Stimulated activated naive CD8-positive, alpha-beta T cell treated with anti-CD3 and anti-CD28 coated beads, Interleukin-15, Interleukin-2, amounts not matched to agents 100 ng/mL and 50 ng/mL, for 24 hours (primary cell): ENCODE measurements around the gene GNAQ.
A peak's percentile ranks its signal among the peaks of the same experiment; 100 is the strongest.

Experiments used
- H3K27ac Mint-ChIP-seq: one replicate; pipeline ENCODE4 v1.8.0; 2021; ENCODE audit warnings: mild to moderate bottlenecking, mixed read lengths
- H3K27me3 Mint-ChIP-seq: one replicate; pipeline ENCODE4 v1.8.0; 2021; ENCODE audit warnings: mixed read lengths
- H3K36me3 Mint-ChIP-seq: one replicate; pipeline ENCODE4 v1.8.0; 2021; ENCODE audit warnings: low read depth, mixed read lengths
- H3K4me1 Mint-ChIP-seq: one replicate; pipeline ENCODE4 v1.8.0; 2021; ENCODE audit warnings: low read depth, mixed read lengths
- H3K4me3 Mint-ChIP-seq: one replicate; pipeline ENCODE4 v1.8.0; 2021; ENCODE audit warnings: mild to moderate bottlenecking, mixed read lengths
- H3K9me3 Mint-ChIP-seq: one replicate; pipeline ENCODE4 v1.8.0; 2021; ENCODE audit warnings: mixed read lengths

The GNAQ gene

GRCh38 chr9:77827104-77827784 is 204.4 kb downstream of the GNAQ start:
- Mint-ChIP-seq H3K36me3 (no peaks in the 10 kb centered on the region), H3K9me3 (no peaks in the 10 kb centered on the region), H3K27ac (no peak overlapping the region), H3K27me3 (no peaks in the 10 kb centered on the region), H3K4me1 (peaks cover 52% of the 10 kb centered on the region), H3K4me3 (peak overlapping the region; percentile 27)

GRCh38 chr9:77826621-77827020 is 205.0 kb downstream of the GNAQ start:
- Mint-ChIP-seq H3K36me3 (no peaks in the 10 kb centered on the region), H3K4me3 (no peak overlapping the region), H3K27me3 (no peaks in the 10 kb centered on the region), H3K4me1 (peaks cover 46% of the 10 kb centered on the region), H3K9me3 (no peaks in the 10 kb centered on the region), H3K27ac (no peak overlapping the region)

GRCh38 chr9:77826116-77826515 is 205.5 kb downstream of the GNAQ start:
- Mint-ChIP-seq H3K27ac (no peak overlapping the region), H3K9me3 (no peaks in the 10 kb centered on the region), H3K27me3 (no peaks in the 10 kb centered on the region), H3K4me3 (no peak overlapping the region), H3K36me3 (no peaks in the 10 kb centered on the region), H3K4me1 (peaks cover 41% of the 10 kb centered on the region)

GRCh38 chr9:77825361-77825760 is 206.2 kb downstream of the GNAQ start:
- no peaks in the 10 kb centered on the region for H3K27me3 Mint-ChIP-seq
- H3K4me1 Mint-ChIP-seq: peaks cover 36% of the 10 kb centered on the region
- no peaks in the 10 kb centered on the region for H3K9me3 Mint-ChIP-seq
- no peak overlapping the region for H3K27ac Mint-ChIP-seq
- no peak overlapping the region for H3K4me3 Mint-ChIP-seq
- no peaks in the 10 kb centered on the region for H3K36me3 Mint-ChIP-seq

- no peak overlapping the region for H3K4me3 Mint-ChIP-seq
- H3K9me3 Mint-ChIP-seq: no peaks in the 10 kb centered on the region
- H3K36me3 Mint-ChIP-seq: no peaks in the 10 kb centered on the region
- no peak overlapping the region for H3K27ac Mint-ChIP-seq
- peaks cover 12% of the 10 kb centered on the region for H3K4me1 Mint-ChIP-seq
- H3K27me3 Mint-ChIP-seq: no peaks in the 10 kb centered on the region
Observed at GRCh38 chr9:77820293-77820954, 211.2 kb downstream of the GNAQ start.

GRCh38 chr9:77819657-77820056 is 212.0 kb downstream of the GNAQ start:
- Mint-ChIP-seq H3K4me1 (peaks cover 12% of the 10 kb centered on the region), H3K9me3 (no peaks in the 10 kb centered on the region), H3K27me3 (no peaks in the 10 kb centered on the region), H3K27ac (no peak overlapping the region), H3K4me3 (no peak overlapping the region), H3K36me3 (no peaks in the 10 kb centered on the region)

- Mint-ChIP-seq H3K36me3 (peaks cover 7% of the 10 kb centered on the region), H3K4me3 (no peak overlapping the region), H3K9me3 (no peaks in the 10 kb centered on the region), H3K4me1 (peaks cover 12% of the 10 kb centered on the region), H3K27ac (no peak overlapping the region), H3K27me3 (no peaks in the 10 kb centered on the region)
Observed at GRCh38 chr9:77817590-77818311, 213.9 kb downstream of the GNAQ start.

- Mint-ChIP-seq H3K27ac (no peak overlapping the region), H3K27me3 (no peaks in the 10 kb centered on the region), H3K4me1 (peaks cover 12% of the 10 kb centered on the region), H3K4me3 (no peak overlapping the region), H3K36me3 (peaks cover 7% of the 10 kb centered on the region), H3K9me3 (no peaks in the 10 kb centered on the region)
Observed at GRCh38 chr9:77816641-77817341, 214.8 kb downstream of the GNAQ start.

- Mint-ChIP-seq H3K9me3 (no peaks in the 10 kb centered on the region), H3K4me3 (no peak overlapping the region), H3K4me1 (peaks cover 8% of the 10 kb centered on the region), H3K27ac (no peak overlapping the region), H3K36me3 (peaks cover 7% of the 10 kb centered on the region), H3K27me3 (no peaks in the 10 kb centered on the region)
Observed at GRCh38 chr9:77815260-77815659, 216.4 kb downstream of the GNAQ start.

- Mint-ChIP-seq H3K36me3 (peaks cover 22% of the 10 kb centered on the region), H3K4me3 (no peak overlapping the region), H3K27ac (no peak overlapping the region), H3K27me3 (no peaks in the 10 kb centered on the region), H3K4me1 (peaks cover 18% of the 10 kb centered on the region), H3K9me3 (no peaks in the 10 kb centered on the region)
Observed at GRCh38 chr9:77811832-77812231, 219.8 kb downstream of the GNAQ start.

- peaks cover 32% of the 10 kb centered on the region for H3K36me3 Mint-ChIP-seq
- peaks cover 24% of the 10 kb centered on the region for H3K4me1 Mint-ChIP-seq
- H3K4me3 Mint-ChIP-seq: no peak overlapping the region
- H3K27me3 Mint-ChIP-seq: no peaks in the 10 kb centered on the region
- no peak overlapping the region for H3K27ac Mint-ChIP-seq
- H3K9me3 Mint-ChIP-seq: no peaks in the 10 kb centered on the region
Observed at GRCh38 chr9:77810637-77811119, 220.9 kb downstream of the GNAQ start.

GRCh38 chr9:77810047-77810446 is 221.6 kb downstream of the GNAQ start:
- H3K9me3 Mint-ChIP-seq: no peaks in the 10 kb centered on the region
- H3K27me3 Mint-ChIP-seq: no peaks in the 10 kb centered on the region
- peaks cover 24% of the 10 kb centered on the region for H3K4me1 Mint-ChIP-seq
- H3K27ac Mint-ChIP-seq: no peak overlapping the region
- H3K4me3 Mint-ChIP-seq: no peak overlapping the region
- peaks cover 34% of the 10 kb centered on the region for H3K36me3 Mint-ChIP-seq

GRCh38 chr9:77809552-77809951 is 222.1 kb downstream of the GNAQ start:
- no peak overlapping the region for H3K4me3 Mint-ChIP-seq
- peaks cover 34% of the 10 kb centered on the region for H3K36me3 Mint-ChIP-seq
- H3K9me3 Mint-ChIP-seq: no peaks in the 10 kb centered on the region
- peaks cover 24% of the 10 kb centered on the region for H3K4me1 Mint-ChIP-seq
- H3K27ac Mint-ChIP-seq: no peak overlapping the region
- no peaks in the 10 kb centered on the region for H3K27me3 Mint-ChIP-seq

- peaks cover 30% of the 10 kb centered on the region for H3K36me3 Mint-ChIP-seq
- no peak overlapping the region for H3K27ac Mint-ChIP-seq
- H3K4me1 Mint-ChIP-seq: peaks cover 24% of the 10 kb centered on the region
- no peaks in the 10 kb centered on the region for H3K27me3 Mint-ChIP-seq
- no peaks in the 10 kb centered on the region for H3K9me3 Mint-ChIP-seq
- H3K4me3 Mint-ChIP-seq: no peak overlapping the region
Observed at GRCh38 chr9:77808751-77809081, 222.9 kb downstream of the GNAQ start.
